GM13976 (cell line): ENCODE data around the gene QKI.

ENCODE experiments used
- DNase-seq: peaks from one replicate; pipeline ENCODE4 v3.0.0; 2012; ENCODE audit warnings: low spot score
- in situ Hi-C: fragments of 300-500 bp; cut with MboI; formaldehyde crosslinking; loops from one replicate; pipeline ENCODE4 v1.12.0; 2022; ENCODE audit warnings: low sequenced_read_pairs, mixed read lengths, inconsistent platforms; ENCODE audit not compliant: unreplicated experiment
- TF ChIP-seq, protein P1 (sequence below): IDR thresholded peaks from 2 replicates; pipeline ENCODE4 v1.5.1; 2012; ENCODE audit warnings: borderline replicate concordance, mild to moderate bottlenecking; ENCODE audit not compliant: insufficient read depth; ENCODE audit errors: extremely low read depth, missing control alignments, control extremely low read depth

QKI gene

DNA sequence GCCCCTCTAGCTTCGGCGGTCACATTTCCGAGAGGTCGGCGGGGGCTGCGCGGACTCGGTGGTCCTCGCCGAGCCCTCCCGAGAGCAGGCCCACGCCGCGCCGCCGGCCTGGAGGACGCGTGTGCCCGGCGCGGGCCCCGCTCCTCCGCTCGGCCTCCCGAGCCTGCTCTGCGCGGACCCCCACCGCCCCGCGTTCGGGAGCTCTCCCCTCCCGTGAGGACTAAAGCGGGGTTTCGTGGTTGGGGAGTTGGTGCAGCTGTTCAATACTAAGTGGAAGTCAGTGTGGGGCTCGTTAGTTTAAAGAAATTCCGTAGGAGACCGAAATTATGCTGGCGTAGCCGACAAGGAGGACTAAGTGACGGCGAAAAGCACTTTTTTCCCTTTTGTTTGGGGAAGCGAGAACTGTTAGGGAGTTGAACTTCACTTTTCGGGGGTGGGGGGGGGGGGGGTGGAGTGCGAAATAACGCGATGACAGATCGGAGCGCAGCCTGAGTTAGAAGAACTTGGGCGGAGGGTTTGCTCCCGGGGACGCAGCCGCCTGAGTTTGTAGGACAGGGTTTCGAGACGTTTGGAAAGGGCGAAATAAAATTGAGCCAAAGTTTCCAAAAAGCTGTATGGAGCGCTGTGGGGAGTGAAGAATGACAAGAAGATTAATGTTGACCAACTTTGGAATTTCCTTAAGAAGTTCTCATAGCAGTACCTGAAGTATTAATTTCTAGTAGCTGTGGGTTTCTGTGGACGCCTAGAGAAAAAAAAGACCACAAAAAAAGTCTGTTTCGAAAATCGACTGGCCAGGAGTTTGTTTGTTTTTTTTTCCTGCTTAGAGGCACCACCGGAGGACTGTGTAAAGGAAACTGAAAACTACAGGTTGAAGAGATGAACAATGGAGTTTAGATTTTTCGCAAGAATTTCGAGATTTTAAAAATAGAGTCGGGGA, 1.4 kb downstream of the QKI start:
- peak; percentile 70 for DNase-seq
- in situ Hi-C loops: loop anchor here (25.0 kb wide), 1 partner anchor 696 kb away; no protein-coding TSS in a partner anchor
- TF ChIP-seq, protein P1, sequence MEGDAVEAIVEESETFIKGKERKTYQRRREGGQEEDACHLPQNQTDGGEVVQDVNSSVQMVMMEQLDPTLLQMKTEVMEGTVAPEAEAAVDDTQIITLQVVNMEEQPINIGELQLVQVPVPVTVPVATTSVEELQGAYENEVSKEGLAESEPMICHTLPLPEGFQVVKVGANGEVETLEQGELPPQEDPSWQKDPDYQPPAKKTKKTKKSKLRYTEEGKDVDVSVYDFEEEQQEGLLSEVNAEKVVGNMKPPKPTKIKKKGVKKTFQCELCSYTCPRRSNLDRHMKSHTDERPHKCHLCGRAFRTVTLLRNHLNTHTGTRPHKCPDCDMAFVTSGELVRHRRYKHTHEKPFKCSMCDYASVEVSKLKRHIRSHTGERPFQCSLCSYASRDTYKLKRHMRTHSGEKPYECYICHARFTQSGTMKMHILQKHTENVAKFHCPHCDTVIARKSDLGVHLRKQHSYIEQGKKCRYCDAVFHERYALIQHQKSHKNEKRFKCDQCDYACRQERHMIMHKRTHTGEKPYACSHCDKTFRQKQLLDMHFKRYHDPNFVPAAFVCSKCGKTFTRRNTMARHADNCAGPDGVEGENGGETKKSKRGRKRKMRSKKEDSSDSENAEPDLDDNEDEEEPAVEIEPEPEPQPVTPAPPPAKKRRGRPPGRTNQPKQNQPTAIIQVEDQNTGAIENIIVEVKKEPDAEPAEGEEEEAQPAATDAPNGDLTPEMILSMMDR: no peak

DNA sequence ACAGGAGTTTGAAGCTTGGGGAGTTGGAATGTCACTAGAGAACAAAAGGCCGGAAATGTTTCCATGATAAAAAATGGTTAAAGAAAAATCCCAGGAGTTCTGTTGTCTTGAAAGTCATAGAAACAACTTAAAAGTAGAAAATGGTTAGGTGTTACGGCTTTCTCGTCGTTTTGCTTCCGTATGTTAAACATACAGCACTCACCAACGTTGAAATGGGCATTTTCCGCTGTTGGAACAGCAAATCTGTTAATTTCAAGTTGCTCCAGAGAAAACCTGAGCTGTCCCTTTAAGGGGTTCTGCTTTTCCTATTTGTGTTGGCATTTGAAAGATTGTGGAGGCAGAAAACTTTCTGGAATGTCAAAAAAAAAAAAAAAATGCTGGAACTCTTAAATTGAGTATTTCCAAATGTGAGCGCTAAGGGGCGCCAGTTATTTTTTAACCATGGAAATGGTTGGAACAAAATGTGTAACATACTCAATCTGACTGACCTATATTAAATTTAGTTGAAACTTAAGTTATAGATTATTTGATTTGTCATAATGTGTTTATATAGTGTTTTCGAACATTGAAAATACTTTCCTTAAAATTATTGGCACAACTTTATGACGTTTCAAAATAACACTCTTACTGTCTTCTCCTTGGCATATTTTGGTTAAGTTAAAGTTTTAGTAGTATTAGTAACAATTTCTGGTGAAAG, 2.2 kb downstream of the QKI start:
- in situ Hi-C loops: loop anchor here (25.0 kb wide), 1 partner anchor 696 kb away; no protein-coding TSS in a partner anchor
- TF ChIP-seq, protein P1: peak; percentile 31
- no peak for DNase-seq

DNA sequence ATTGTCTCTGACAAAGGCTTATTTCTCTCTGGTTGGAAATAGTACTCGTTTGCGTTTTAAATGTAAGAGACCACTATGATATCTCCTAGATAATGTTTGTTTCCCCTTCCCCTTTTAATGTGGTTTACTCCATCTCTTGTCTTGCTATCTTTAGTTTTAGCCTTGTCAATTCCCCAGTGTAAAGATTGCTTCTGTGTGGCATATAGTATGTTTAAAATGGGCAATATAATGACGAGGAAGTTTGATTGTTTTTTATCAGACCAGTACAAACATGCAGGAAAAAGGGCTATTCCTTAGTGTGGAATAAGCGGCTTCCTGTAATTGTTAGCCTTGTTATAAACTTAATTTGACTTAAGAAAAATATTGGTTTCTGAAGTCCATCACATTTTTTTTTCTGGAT, 3.1 kb downstream of the QKI start:
- in situ Hi-C loops: loop anchor here (25.0 kb wide), 1 partner anchor 695 kb away; no protein-coding TSS in a partner anchor
- TF ChIP-seq, protein P1: no peak
- DNase-seq: no peak

DNA sequence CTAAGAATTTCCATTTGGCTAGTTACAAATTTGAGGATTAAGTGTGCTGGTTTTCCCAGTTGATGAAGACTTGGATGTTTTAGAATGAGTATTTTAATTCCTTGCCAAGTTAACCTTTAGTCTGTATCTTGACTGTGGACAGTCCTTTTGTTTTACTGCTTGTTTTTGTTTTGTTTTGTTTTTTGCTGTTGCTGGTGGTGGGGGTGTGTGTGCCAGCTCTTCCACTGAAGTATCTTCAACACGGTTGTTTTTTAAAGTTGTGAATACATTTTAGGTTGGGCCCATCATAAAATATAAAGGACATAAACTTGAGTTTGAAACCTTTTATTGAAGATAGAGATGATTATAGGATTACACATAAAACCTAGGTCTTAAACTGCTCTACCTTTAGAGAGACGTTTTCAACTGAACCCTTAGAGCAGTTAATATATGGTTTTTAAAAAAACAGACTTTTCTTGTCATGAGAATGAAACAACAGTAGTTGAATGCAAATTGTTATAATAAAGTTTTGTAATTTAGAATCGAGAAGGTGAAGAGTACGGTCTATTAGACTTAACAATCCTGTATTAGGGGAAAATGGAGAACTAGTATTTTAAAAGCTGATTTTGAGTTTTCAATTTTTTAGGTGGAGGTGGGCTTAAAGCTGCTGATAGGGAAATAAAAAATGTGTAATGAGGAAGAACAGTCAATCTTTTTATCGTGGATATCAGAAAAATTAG, 4.0 kb downstream of the QKI start:
- no peak for DNase-seq
- TF ChIP-seq, protein P1: no peak
- in situ Hi-C loops: loop anchor here (25.0 kb wide), 1 partner anchor 694 kb away; no protein-coding TSS in a partner anchor

DNA sequence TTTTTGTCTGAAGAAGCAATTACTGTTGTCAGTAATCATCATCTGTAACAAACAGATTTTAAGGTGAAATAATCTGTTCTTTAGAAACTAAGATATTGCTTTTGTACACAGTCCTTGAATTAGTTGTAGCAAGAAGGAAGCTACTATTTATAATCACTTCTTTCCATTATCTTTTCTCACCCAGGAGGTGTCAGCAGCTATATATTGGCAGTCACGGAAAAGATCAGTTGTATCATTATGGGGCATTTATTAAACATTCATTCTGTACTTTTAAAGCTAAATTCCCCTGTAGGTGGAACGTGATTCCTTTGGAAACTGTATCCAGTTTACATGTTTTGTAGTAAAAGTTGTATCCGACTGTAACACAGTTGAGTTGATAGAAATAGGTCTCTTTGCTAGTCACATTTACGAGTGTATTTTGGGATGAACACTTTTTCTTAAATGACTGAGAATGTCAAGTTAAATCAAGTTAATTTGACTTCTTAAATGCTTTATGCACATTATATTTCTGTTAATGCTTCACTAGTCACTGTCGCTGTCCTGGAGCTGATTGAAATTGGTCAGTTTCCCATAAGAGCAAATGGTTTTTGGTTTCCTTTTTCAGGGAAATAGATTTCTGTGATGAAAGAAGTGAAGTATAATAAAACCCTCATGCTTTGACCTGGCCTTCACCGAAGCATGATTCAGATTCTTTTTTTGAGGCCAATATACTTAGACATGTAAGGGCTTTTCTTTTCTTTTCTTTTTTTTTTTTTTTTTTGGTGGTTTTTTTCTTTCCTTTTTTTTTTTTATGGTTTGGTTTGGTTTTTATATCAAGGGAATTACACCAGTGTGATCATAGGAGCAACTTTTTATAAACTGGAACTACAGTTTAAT, 5.1 kb downstream of the QKI start:
- DNase-seq: no peak
- in situ Hi-C loops: loop anchor here (10.0 to 25.0 kb wide), 2 partner anchors 535 to 693 kb away; no protein-coding TSS in a partner anchor
- TF ChIP-seq, protein P1: no peak
